Activated CD8-positive, alpha-beta T cell treated with anti-CD3 and anti-CD28 coated beads for 36 hours (primary cell): Measurements from ENCODE around the gene PLXNA3. TPM values are rescaled to one million over a fixed set of nuclear protein-coding genes. Genes with fewer than 3 reads are reported as not detected.

Experiments used
- ATAC-seq: fragments of 200-7000 bp; cut with Tn5 transposase; one replicate; pipeline ENCODE4 v1.10.0; 2021; ENCODE audit warnings: mild to moderate bottlenecking, moderate library complexity
- CTCF ChIA-PET: fragments of 350-600 bp; sonication (Branson Sonifier 250); formaldehyde crosslinking; loops from one replicate; lab custom pipeline; 2021; ENCODE audit warnings: antibody characterized with exemption; lab: Charles Lee
- POLR2A ChIA-PET: fragments of 350-600 bp; sonication (Branson Sonifier 250); formaldehyde crosslinking; loops from one replicate; lab custom pipeline; 2021; ENCODE audit warnings: antibody characterized with exemption; lab: Charles Lee
- DNase-seq: peaks from one replicate; pipeline ENCODE4 v3.0.0-alpha.2; 2020
- H3K27ac Mint-ChIP-seq: one replicate; pipeline ENCODE4 v1.8.0; 2021; ENCODE audit warnings: mild to moderate bottlenecking, mixed read lengths
- H3K27me3 Mint-ChIP-seq: one replicate; pipeline ENCODE4 v1.8.0; 2021; ENCODE audit warnings: mixed read lengths
- H3K36me3 Mint-ChIP-seq: one replicate; pipeline ENCODE4 v1.8.0; 2021; ENCODE audit warnings: low read depth, mixed read lengths
- H3K4me1 Mint-ChIP-seq: one replicate; pipeline ENCODE4 v1.8.0; 2021; ENCODE audit warnings: low read depth, mixed read lengths
- H3K4me3 Mint-ChIP-seq: one replicate; pipeline ENCODE4 v1.8.0; 2021; ENCODE audit warnings: mild to moderate bottlenecking, moderate library complexity, mixed read lengths
- H3K9me3 Mint-ChIP-seq: one replicate; pipeline ENCODE4 v1.8.0; 2021; ENCODE audit warnings: mixed read lengths
- CTCF ChIP-seq: fragments of 200-600 bp; IDR thresholded peaks from one replicate; pipeline ENCODE4 v1.8.0; 2022; ENCODE audit warnings: antibody characterized with exemption, mild to moderate bottlenecking
- intact Hi-C: fragments of 100-400 bp; cut with micrococcal nuclease; formaldehyde crosslinking; loops from one replicate; pipeline ENCODE4 v1.10.0; 2022
- total RNA-seq, 2 experiments: library from RNA; stranded (reverse); gene quantifications; one replicate each; pipeline ENCODE4 v1.2.3, GENCODE V29; 2021

Gene PLXNA3
- total RNA-seq, 2 experiments from 2014 or later, result 36.5 to 40.5 TPM

- ChIA-PET CTCF (no interaction called here), POLR2A (interaction anchor here (1.5 kb wide), 1 partner anchor 39 kb away, joined by 4 read pairs; no protein-coding TSS in a partner anchor)
- DNase-seq (no peak), ATAC-seq (no peak)
- Mint-ChIP-seq H3K4me3 (peak overlapping the region; percentile 86), H3K36me3 (peaks cover 18% of the 10 kb centered on the region), H3K27ac (peak overlapping the region; percentile 84), H3K4me1 (peaks cover 30% of the 10 kb centered on the region), H3K9me3 (no peaks in the 10 kb centered on the region), H3K27me3 (no peaks in the 10 kb centered on the region)
- intact Hi-C loops, result no loop called here
- no peak for TF ChIP-seq CTCF
These were observed 19.8 kb upstream of the PLXNA3 start for GRCh38 chrX:154437971-154438893.

GRCh38 chrX:154439841-154440240 lies 18.2 kb upstream of the PLXNA3 start:
- DNase-seq (no peak), ATAC-seq (no peak)
- no peak for TF ChIP-seq CTCF
- Mint-ChIP-seq H3K9me3 (no peaks in the 10 kb centered on the region), H3K27me3 (no peaks in the 10 kb centered on the region), H3K4me1 (peaks cover 34% of the 10 kb centered on the region), H3K27ac (no peak overlapping the region), H3K36me3 (peaks cover 17% of the 10 kb centered on the region), H3K4me3 (no peak overlapping the region)
- CTCF ChIA-PET, result no interaction called here
- intact Hi-C loops, result no loop called here
- POLR2A ChIA-PET, result no interaction called here

- peaks cover 17% of the 10 kb centered on the region for H3K36me3 Mint-ChIP-seq
- H3K4me1 Mint-ChIP-seq, result peaks cover 34% of the 10 kb centered on the region
- H3K27ac Mint-ChIP-seq, result peak overlapping the region; percentile 30
- ChIA-PET POLR2A (interaction anchor here (0.8 to 1.0 kb wide), 2 partner anchors 45 to 468 kb away, joined by 3 to 5 read pairs; partner anchors contain the start of genes HCFC1, TMEM187 and UBL4A), CTCF (interaction anchor here (1.2 kb wide), 1 partner anchor 50 kb away, joined by 3 read pairs; the partner anchor contains the start of gene SLC10A3)
- no peak for ATAC-seq
- no peaks in the 10 kb centered on the region for H3K9me3 Mint-ChIP-seq
- H3K4me3 Mint-ChIP-seq, result no peak overlapping the region
- intact Hi-C loops, result no loop called here
- no peak for TF ChIP-seq CTCF
- no peaks in the 10 kb centered on the region for H3K27me3 Mint-ChIP-seq
- DNase-seq, result no peak
These were observed 17.3 kb upstream of the PLXNA3 start for GRCh38 chrX:154440623-154441357.

- TF ChIP-seq CTCF, result no peak
- CTCF ChIA-PET, result interaction anchor here (1.2 kb wide), 1 partner anchor 49 kb away, joined by 3 read pairs; the partner anchor contains the start of gene SLC10A3
- no peak overlapping the region for H3K4me3 Mint-ChIP-seq
These were observed 16.5 kb upstream of the PLXNA3 start for GRCh38 chrX:154441564-154441963.

More at GRCh38 chrX:154441564-154441963, 16.5 kb upstream of the PLXNA3 start:
- no peak overlapping the region for H3K27ac Mint-ChIP-seq
- ATAC-seq (no peak), DNase-seq (no peak)
- POLR2A ChIA-PET, result interaction anchor here (0.8 kb wide), 1 partner anchor 44 kb away, joined by 5 read pairs; the partner anchor contains the start of gene UBL4A
- no peaks in the 10 kb centered on the region for H3K9me3 Mint-ChIP-seq
- peaks cover 10% of the 10 kb centered on the region for H3K36me3 Mint-ChIP-seq
- H3K27me3 Mint-ChIP-seq, result no peaks in the 10 kb centered on the region
- H3K4me1 Mint-ChIP-seq, result peaks cover 32% of the 10 kb centered on the region
- intact Hi-C loops, result no loop called here
